GM21367 (cell line): ENCODE measurements around the gene PRKN.

Experiments
- ATAC-seq: cut with Tn5 transposase; IDR thresholded peaks from one replicate; pipeline ENCODE4 v1.9.1; 2021; ENCODE audit not compliant: unreplicated experiment

PRKN gene

GRCh38 chr6:162078667-162079066 is 648.9 kb downstream of the PRKN start:
- no peak for ATAC-seq

GRCh38 chr6:162078126-162078525 is 649.4 kb downstream of the PRKN start:
- no peak for ATAC-seq

GRCh38 chr6:162076816-162077215 is 650.8 kb downstream of the PRKN start:
- no peak for ATAC-seq

- ATAC-seq, result no peak
Observed at GRCh38 chr6:162074641-162075275, 652.8 kb downstream of the PRKN start.

GRCh38 chr6:162070639-162071038 is 656.9 kb downstream of the PRKN start:
- no peak for ATAC-seq

- no peak for ATAC-seq
Observed at GRCh38 chr6:162069995-162070394, 657.6 kb downstream of the PRKN start.

GRCh38 chr6:162068340-162068739 is 659.2 kb downstream of the PRKN start:
- no peak for ATAC-seq

GRCh38 chr6:162063666-162064065 is 663.9 kb downstream of the PRKN start:
- no peak for ATAC-seq

GRCh38 chr6:162058281-162058875 is 669.2 kb downstream of the PRKN start:
- ATAC-seq, result no peak

- no peak for ATAC-seq
Observed at GRCh38 chr6:162056745-162057144, 670.8 kb downstream of the PRKN start.

GRCh38 chr6:162056061-162056460 is 671.5 kb downstream of the PRKN start:
- ATAC-seq, result no peak

GRCh38 chr6:162055365-162055764 is 672.2 kb downstream of the PRKN start:
- no peak for ATAC-seq

- no peak for ATAC-seq
Observed at GRCh38 chr6:162053084-162053483, 674.5 kb downstream of the PRKN start.

GRCh38 chr6:162050579-162050978 is 677.0 kb downstream of the PRKN start:
- no peak for ATAC-seq

- no peak for ATAC-seq
Observed at GRCh38 chr6:162046324-162046723, 681.2 kb downstream of the PRKN start.

GRCh38 chr6:162032620-162033019 is 694.9 kb downstream of the PRKN start:
- ATAC-seq, result no peak

GRCh38 chr6:162029873-162030576 is 697.5 kb downstream of the PRKN start:
- ATAC-seq, result no peak

GRCh38 chr6:162026843-162027242 is 700.7 kb downstream of the PRKN start:
- no peak for ATAC-seq

GRCh38 chr6:162026031-162026430 is 701.5 kb downstream of the PRKN start:
- no peak for ATAC-seq

GRCh38 chr6:162019349-162019748 is 708.2 kb downstream of the PRKN start:
- no peak for ATAC-seq

GRCh38 chr6:162017536-162017935 is 710.0 kb downstream of the PRKN start:
- no peak for ATAC-seq

GRCh38 chr6:162014069-162014811 is 713.3 kb downstream of the PRKN start:
- no peak for ATAC-seq
